Mucosa of rectum (tissue), 2 donors: ENCODE measurements around the gene KCNK18.
A peak's percentile ranks its signal among the peaks of the same experiment; 100 is the strongest.

Experiments
- H3K27ac ChIP-seq, 2 donors: one replicate each; pipeline ENCODE4 v1.7.0; 2013; ENCODE audit warnings: inconsistent platforms in 2 of 2, low read depth in 2 of 2, low read length in 2 of 2
- H3K27me3 ChIP-seq, 2 donors: one replicate each; pipeline ENCODE4 v1.7.0; 2013; ENCODE audit warnings: low read length in 2 of 2; ENCODE audit not compliant: control insufficient read depth in 2 of 2, insufficient read depth in 2 of 2
- H3K36me3 ChIP-seq, 2 donors: one replicate each; pipeline ENCODE4 v1.7.0; 2013; ENCODE audit warnings: low read length in 2 of 2; ENCODE audit not compliant: control insufficient read depth in 2 of 2, insufficient read depth in 2 of 2
- H3K4me1 ChIP-seq, 2 donors: one replicate each; pipeline ENCODE4 v1.7.0; 2013; ENCODE audit warnings: low read length in 2 of 2, mild to moderate bottlenecking in 1 of 2; ENCODE audit not compliant: control insufficient read depth in 2 of 2, insufficient read depth in 2 of 2
- H3K4me3 ChIP-seq, 2 donors: one replicate each; pipeline ENCODE4 v1.7.0; 2013; ENCODE audit warnings: low read length in 2 of 2
- H3K9ac ChIP-seq, 2 donors: one replicate each; pipeline ENCODE4 v1.7.0; 2013; ENCODE audit warnings: low read length in 2 of 2, low read depth in 1 of 2, mild to moderate bottlenecking in 1 of 2
- H3K9me3 ChIP-seq, 2 donors: one replicate each; pipeline ENCODE4 v1.7.0; 2013; ENCODE audit warnings: low read length in 2 of 2; ENCODE audit not compliant: control insufficient read depth in 2 of 2
- donor health status: healthy.
- donor health status: Normal muscosa, but diverticular disease.

Gene KCNK18

DNA sequence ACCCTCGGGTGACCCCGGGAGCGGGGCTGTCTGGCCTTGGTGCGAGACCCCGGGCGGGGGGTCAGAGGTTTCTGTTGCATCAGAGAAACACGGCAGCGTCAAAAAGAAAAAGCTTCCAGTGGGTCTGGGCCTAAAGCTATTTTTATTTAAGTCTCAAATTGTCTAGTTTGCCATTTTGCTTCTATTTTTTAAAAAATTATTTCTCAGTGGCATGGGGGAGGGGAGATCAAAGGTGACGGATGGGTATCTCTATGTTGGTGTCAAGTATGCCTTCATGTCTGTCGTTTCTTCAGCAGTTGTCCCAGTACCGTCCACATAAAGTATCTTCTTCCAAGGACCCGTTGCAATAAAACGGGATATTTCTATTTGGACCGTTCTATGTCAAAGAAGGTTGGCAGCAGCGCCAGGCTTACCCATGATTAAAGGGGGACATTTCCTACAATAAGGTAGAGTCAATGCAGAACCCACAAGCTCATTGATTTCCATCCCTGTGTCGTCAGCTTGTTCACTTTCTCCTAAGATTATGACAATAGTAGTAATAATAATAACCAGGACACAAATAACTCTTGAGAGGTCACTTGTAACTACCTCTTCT lies 33.2 kb upstream of the KCNK18 start:
- no peak overlapping the region for H3K9ac ChIP-seq
- no peak overlapping the region for H3K4me3 ChIP-seq
- peaks cover 3 to 9% of the 10 kb centered on the region in 2 donors for H3K4me1 ChIP-seq
- no peak overlapping the region for H3K27ac ChIP-seq
- no peaks in the 10 kb centered on the region for H3K36me3 ChIP-seq
- H3K27me3 ChIP-seq, result peaks cover 75 to 89% of the 10 kb centered on the region in 2 donors
- no peaks in the 10 kb centered on the region for H3K9me3 ChIP-seq

DNA sequence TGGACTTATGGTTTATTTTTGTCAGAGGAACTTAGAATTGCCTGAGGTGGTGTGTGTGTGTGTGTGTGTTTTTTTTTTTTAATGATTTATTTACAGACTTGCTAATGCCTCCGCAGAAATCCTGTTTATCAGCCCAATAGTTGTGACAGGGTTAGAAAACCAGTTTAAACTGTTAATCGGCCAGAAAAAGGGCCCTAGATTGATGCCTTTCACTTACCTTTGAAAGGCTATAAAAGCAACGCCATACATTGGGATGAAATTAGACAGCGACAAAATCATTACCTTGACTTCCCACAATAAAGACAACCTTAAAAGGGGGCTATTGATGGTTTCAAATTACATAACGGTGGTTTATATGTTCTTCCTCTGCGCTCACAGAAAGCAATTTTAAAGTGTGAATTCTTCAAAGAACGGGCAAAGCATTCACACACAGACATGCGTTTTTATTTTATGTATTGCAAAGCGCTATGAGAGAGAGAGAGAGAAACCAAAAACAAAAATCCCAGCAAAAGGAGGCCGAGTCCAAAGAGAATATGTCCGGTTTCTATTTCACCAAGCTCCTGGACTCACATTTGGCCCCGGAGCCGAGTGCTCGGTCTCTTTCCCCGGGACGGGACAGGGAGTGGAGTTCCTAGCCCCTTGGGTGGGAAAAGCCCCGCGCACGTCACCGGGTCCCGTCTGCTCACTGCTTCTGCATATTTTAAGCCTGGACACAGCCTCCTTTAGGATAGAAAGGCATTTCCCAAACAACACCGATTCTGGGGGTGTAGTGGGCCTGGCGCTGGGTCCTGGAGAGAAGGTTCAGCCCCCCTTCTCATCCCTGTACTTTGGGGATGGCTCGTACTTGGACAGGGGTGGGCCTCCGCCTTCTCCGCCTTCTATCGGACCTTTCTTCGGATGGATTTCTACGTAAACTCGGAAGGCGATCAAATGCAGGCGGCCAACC lies 32.4 kb upstream of the KCNK18 start:
- no peak overlapping the region for H3K4me3 ChIP-seq

DNA sequence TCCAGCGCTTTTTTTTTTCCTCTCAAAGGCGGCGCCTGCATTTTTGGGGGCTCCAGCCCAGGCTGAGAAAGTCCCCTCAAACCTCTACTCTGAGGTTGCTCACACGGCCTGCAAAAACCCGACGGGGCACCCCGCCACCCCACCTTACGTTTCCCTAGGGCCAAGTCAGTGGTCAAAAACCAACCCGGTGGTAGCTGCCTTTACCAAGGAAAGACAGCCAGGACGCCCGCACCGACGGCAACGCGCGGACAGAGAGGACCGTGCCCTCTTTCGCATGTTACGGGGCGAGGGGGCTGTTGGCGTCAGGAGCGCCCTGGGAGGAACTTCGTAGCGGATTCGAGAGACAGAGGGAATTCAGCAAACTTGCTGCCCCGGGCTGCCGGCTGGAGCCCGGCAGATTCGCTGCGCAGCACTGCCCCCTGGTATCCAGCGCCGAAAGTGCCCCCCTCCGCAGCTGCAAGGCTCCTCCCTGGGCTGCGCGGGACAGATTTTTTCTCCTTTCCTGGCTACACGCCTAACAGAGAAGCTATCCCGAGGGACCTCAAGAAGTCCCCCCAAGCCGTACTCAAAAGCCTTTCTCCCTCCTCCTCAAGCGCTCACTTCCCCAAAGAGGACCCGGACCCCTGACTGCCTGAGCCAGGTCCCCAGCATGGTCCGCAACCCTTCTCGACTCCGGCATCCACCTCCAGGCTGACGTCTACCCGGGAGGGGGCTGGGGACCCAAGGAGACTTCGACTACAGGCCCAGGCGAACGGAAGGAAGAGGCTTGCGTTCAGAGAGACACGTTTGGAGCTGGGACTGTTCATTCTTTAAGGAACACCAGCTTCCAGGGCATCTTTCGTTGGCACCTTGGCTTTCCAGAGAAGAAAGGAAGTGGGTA lies 31.5 kb upstream of the KCNK18 start:
- Histone ChIP-seq H3K9me3 (no peaks in the 10 kb centered on the region), H3K4me3 (no peak overlapping the region), H3K27me3 (peaks cover 80 to 89% of the 10 kb centered on the region in 2 donors), H3K4me1 (peaks cover 3 to 9% of the 10 kb centered on the region in 2 donors), H3K27ac (no peak overlapping the region), H3K36me3 (no peaks in the 10 kb centered on the region), H3K9ac (no peak overlapping the region)

More for the DNA sequence above, 32.4 kb upstream of the KCNK18 start:
- H3K4me1 ChIP-seq, result peaks cover 3 to 9% of the 10 kb centered on the region in 2 donors
- no peak overlapping the region for H3K27ac ChIP-seq
- no peaks in the 10 kb centered on the region for H3K9me3 ChIP-seq
- no peaks in the 10 kb centered on the region for H3K36me3 ChIP-seq
- no peak overlapping the region for H3K9ac ChIP-seq
- H3K27me3 ChIP-seq, result peaks cover 77 to 88% of the 10 kb centered on the region in 2 donors

DNA sequence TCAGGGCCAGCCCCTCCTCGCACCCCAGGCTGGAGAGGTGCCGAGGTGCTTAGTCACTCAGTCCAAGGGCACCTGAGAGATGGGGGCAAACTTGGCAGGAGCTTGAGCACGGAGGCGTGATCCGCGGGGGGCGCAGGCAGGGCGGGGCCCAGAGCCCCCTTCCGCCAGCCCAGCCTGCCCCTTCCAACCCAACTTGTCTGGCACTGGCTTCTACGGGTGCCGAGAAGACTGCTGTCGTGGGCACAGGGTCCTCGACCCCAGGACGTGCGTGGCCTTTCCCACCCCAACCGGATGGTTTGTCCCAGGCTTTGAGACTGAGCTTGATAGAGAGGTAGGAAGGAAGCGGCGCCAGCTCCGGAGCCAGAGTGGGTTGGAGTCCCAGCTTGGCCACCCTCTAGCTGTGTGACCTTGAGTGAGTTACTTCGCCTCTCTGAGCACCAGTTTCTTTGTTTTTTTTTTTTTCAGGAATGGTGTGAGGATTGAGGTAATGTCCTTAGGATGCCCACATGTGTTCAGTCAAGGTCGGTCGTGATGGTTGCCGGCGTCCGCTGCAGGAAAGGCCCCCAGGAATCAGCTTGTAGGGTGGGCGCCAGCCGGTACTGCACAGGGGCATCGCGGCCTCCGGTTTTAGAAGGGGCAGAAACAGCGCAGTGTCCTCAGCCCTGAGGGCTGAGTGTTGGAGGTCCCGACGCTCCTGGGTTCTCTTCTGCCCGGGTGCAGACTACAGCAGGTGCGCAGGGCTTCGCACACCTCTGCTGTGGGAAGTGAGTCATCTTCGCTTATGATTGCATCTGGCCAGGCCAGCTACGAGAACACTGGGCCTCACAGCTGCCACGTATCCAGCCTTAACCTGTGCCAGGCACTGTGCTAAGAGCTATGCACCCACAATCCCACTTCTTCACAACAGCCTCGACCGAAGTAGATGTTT lies 30.6 kb upstream of the KCNK18 start:
- Histone ChIP-seq H3K4me1 (peaks cover 3 to 9% of the 10 kb centered on the region in 2 donors), H3K9ac (no peak overlapping the region), H3K9me3 (no peaks in the 10 kb centered on the region), H3K27ac (no peak overlapping the region), H3K27me3 (peaks cover 78 to 89% of the 10 kb centered on the region in 2 donors), H3K4me3 (no peak overlapping the region), H3K36me3 (no peaks in the 10 kb centered on the region)

DNA sequence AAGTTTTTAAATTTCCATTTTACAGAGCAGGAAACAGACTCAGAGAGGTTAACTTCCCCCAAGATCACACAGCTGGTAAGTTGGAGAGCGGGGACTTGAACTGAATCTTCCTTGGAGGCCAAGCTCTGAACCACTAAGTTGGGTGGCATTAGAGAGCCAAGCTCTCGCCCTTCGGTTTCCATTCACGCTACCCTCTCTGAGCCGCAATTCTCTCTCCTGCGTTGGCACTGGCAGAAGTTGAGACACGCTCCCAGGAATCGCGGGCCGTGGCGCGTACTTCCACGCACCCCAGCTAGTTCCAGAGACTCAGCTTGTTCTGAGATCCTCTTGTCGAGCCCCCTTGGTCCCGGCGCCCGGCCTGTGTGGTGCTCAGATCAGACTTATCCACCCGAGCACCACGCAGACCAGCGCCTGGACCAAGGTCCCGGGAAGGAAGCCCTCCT lies 29.9 kb upstream of the KCNK18 start:
- H3K27ac ChIP-seq, result no peak overlapping the region
- H3K9me3 ChIP-seq, result no peaks in the 10 kb centered on the region
- H3K9ac ChIP-seq, result no peak overlapping the region
- peaks cover 3 to 9% of the 10 kb centered on the region in 2 donors for H3K4me1 ChIP-seq
- H3K36me3 ChIP-seq, result no peaks in the 10 kb centered on the region
- H3K27me3 ChIP-seq, result peaks cover 79 to 89% of the 10 kb centered on the region in 2 donors
- no peak overlapping the region for H3K4me3 ChIP-seq

DNA sequence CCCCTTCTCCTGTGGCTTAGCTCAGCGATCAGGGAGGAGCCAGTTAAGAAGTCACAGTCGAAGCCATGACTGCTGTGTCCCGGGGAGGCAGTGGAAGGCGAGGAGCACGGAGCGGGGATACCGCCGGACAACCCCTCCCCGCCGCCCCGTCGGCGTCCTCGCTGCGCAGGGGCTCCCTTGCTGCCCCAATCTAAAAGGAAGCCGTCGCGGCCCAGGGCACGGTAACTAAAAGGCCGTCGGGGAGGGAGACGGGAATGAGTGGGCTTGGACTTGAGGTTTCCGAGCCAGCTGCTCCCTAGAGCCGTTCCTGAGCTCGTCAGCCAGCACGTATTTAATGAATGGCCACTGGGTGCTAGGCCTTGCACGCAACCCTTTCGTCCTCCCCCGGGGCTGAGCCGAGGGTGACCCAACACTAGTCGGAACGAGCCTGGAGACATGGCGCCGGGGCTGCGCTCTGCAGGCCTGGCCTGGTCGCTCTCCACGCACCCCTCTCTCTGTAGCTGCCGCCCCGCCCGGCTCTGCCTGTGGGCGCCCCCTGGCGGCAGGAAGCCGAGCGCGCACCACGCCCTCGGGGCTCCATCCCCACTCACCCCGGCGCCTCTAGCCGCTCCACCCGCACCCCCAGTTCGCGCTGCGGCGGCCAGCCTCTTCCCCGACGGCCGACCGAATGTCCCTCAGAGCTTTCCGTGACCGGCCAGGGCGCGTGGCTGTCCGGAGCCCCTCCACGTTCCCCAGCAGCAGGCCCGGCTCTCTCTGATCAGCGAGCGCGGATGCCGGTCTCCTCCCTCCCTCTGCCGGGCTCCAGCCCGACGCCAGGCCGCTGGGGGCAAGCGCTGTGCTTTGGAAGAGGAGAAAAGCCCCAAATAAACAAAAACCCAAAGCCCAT lies 29.3 kb upstream of the KCNK18 start:
- Histone ChIP-seq H3K9me3 (no peaks in the 10 kb centered on the region), H3K4me3 (peak overlapping the region in 1 of 2 donors; percentile 48), H3K27ac (no peak overlapping the region), H3K4me1 (peaks cover 3 to 8% of the 10 kb centered on the region in 2 donors), H3K9ac (no peak overlapping the region), H3K36me3 (no peaks in the 10 kb centered on the region), H3K27me3 (peaks cover 82 to 89% of the 10 kb centered on the region in 2 donors)

DNA sequence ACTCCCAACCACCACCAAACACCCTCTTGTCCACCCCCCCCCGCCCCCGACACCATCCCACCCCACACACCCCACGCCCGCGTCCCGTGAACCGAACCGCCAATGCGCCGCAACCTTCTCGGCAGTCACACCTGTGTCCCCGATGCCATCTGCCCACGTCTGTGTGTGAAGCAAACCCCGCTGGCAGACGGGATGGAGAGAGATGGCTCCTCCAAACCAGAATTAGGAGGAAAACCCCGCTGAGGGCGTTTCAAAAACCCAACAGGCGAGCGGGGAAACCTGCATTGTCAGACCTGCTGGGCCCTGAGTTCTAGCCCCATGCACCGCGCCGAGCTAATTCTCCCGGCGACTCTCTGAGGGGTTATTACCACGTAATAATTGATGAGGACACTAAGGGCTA lies 28.6 kb upstream of the KCNK18 start:
- no peak overlapping the region for H3K4me3 ChIP-seq
- no peaks in the 10 kb centered on the region for H3K9me3 ChIP-seq
- peaks cover 3 to 4% of the 10 kb centered on the region in 2 donors for H3K4me1 ChIP-seq
- H3K36me3 ChIP-seq, result no peaks in the 10 kb centered on the region
- no peak overlapping the region for H3K27ac ChIP-seq
- H3K27me3 ChIP-seq, result peaks cover 81 to 83% of the 10 kb centered on the region in 2 donors
- no peak overlapping the region for H3K9ac ChIP-seq

DNA sequence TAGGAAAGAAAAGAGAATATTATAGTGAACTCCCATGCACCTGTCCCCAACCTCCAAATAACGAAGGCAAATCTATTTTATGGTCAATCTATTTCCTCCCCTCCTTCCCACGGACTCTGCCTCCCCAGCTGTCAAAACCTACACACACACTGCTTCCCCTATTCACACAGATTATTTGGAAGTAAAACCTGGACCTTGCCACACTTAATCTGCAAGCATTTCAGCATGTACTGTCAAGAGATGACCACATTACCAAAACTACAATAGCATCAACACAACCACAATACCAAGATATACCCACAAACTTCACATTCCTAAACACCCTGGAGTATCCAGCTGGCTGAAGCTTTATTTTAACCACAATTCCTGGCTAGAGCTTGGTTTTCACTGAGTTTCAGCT lies 27.8 kb upstream of the KCNK18 start:
- Histone ChIP-seq H3K27me3 (peaks cover 74 to 78% of the 10 kb centered on the region in 2 donors), H3K4me3 (no peak overlapping the region), H3K36me3 (no peaks in the 10 kb centered on the region), H3K9me3 (no peaks in the 10 kb centered on the region), H3K27ac (no peak overlapping the region), H3K4me1 (peaks cover 4 to 6% of the 10 kb centered on the region in 2 donors), H3K9ac (no peak overlapping the region)
